ENCODE measurements around the gene ZNF680.
A peak's percentile ranks its signal among the peaks of the same experiment; 100 is the strongest.

The ZNF680 gene

GRCh38 chr7:64562256-64562625 is 630 bp downstream of the ZNF680 start:
- Histone ChIP-seq H3K79me1 (replicated peaks; ENCODE audit: low read length, poor library complexity, severe bottlenecking) (no peaks in the 10 kb centered on the region), H3K23ac (ENCODE audit: low read length in 2 of 2) (no peak overlapping the region), H3K4me3 (ENCODE audit: insufficient read depth in 1 of 2, low read depth in 1 of 2, low read length in 2 of 2) (peak overlapping the region; percentile 42 to 100), H2BK120ac (ENCODE audit: low read depth, low read length) (no peak overlapping the region), H4K91ac (ENCODE audit: low read length) (no peak overlapping the region), H3K36me3 (ENCODE audit: control insufficient read depth in 1 of 2, insufficient read depth in 2 of 2, low read depth in 1 of 2, low read length in 2 of 2) (no peaks in the 10 kb centered on the region), H3K27ac (ENCODE audit: low read length, poor library complexity, severe bottlenecking) (no peak overlapping the region), H3K14ac (ENCODE audit: low read length in 2 of 2) (no peak overlapping the region), H3K18ac (ENCODE audit: low read depth in 1 of 2, low read length in 2 of 2) (no peak overlapping the region), H2BK5ac (ENCODE audit: low read depth, low read length, poor library complexity, severe bottlenecking) (no peak overlapping the region), H2AFZ (ENCODE audit: low read depth, low read length) (no peak overlapping the region), H3K9ac (ENCODE audit: low read length) (peak overlapping the region; percentile 98), H2BK12ac (ENCODE audit: low read length in 2 of 2) (no peak overlapping the region), H2BK15ac (ENCODE audit: low read depth, poor library complexity, severe bottlenecking) (no peak overlapping the region), H3K4ac (ENCODE audit: low read depth in 1 of 2, low read length in 2 of 2) (no peak overlapping the region), H3K9me3 (ENCODE audit: control insufficient read depth, low read length) (no peaks in the 10 kb centered on the region), H3K27me3 (ENCODE audit: control insufficient read depth in 1 of 2, insufficient read depth in 1 of 2, low read length in 2 of 2) (no peaks in the 10 kb centered on the region), H2AK5ac (ENCODE audit: low read length, severe bottlenecking) (no peak overlapping the region), H3K4me1 (ENCODE audit: control insufficient read depth, insufficient read depth, low read depth, low read length) (no peaks in the 10 kb centered on the region), H4K8ac (ENCODE audit: low read length) (no peak overlapping the region), H3K4me2 (ENCODE audit: low read length, poor library complexity, severe bottlenecking) (no peak overlapping the region)
- no peak for DNase-seq
- WGBS, result 95% methylated on average over 3 of the region's 4 CpGs

- WGBS, result 75% methylated on average over 4 of the region's 5 CpGs
- no peak for DNase-seq
These were observed 3.7 kb downstream of the ZNF680 start for GRCh38 chr7:64559206-64559605.

GRCh38 chr7:64558781-64559180 is 4.1 kb downstream of the ZNF680 start:
- WGBS, result 94% methylated on average over 3 of the region's 4 CpGs

More at GRCh38 chr7:64559206-64559605, 3.7 kb downstream of the ZNF680 start:
- no peak overlapping the region for H2BK15ac ChIP-seq (ENCODE audit: low read depth, poor library complexity, severe bottlenecking)
- H3K27ac ChIP-seq (ENCODE audit: low read length, poor library complexity, severe bottlenecking), result no peak overlapping the region
- H3K36me3 ChIP-seq (ENCODE audit: control insufficient read depth in 1 of 2, insufficient read depth in 2 of 2, low read depth in 1 of 2, low read length in 2 of 2), result no peaks in the 10 kb centered on the region
- H3K27me3 ChIP-seq (ENCODE audit: control insufficient read depth in 1 of 2, insufficient read depth in 1 of 2, low read length in 2 of 2), result no peaks in the 10 kb centered on the region
- peaks cover 3% of the 10 kb centered on the region for H3K9me3 ChIP-seq (ENCODE audit: control insufficient read depth, low read length)
- no peak overlapping the region for H3K4ac ChIP-seq (ENCODE audit: low read depth in 1 of 2, low read length in 2 of 2)
- no peak overlapping the region for H2BK120ac ChIP-seq (ENCODE audit: low read depth, low read length)
- H2BK12ac ChIP-seq (ENCODE audit: low read length in 2 of 2), result no peak overlapping the region
- no peak overlapping the region for H4K91ac ChIP-seq (ENCODE audit: low read length)
- peak overlapping the region; percentile 74 for H3K9ac ChIP-seq (ENCODE audit: low read length)
- H2BK5ac ChIP-seq (ENCODE audit: low read depth, low read length, poor library complexity, severe bottlenecking), result no peak overlapping the region
- no peak overlapping the region for H3K18ac ChIP-seq (ENCODE audit: low read depth in 1 of 2, low read length in 2 of 2)
- H2AFZ ChIP-seq (ENCODE audit: low read depth, low read length), result no peak overlapping the region
- H2AK5ac ChIP-seq (ENCODE audit: low read length, severe bottlenecking), result no peak overlapping the region
- no peak overlapping the region for H4K8ac ChIP-seq (ENCODE audit: low read length)
- no peak overlapping the region for H3K4me2 ChIP-seq (ENCODE audit: low read length, poor library complexity, severe bottlenecking)
- peak overlapping the region in 1 of 2 experiments; percentile 53 for H3K4me3 ChIP-seq (ENCODE audit: insufficient read depth in 1 of 2, low read depth in 1 of 2, low read length in 2 of 2)
- H3K14ac ChIP-seq (ENCODE audit: low read length in 2 of 2), result no peak overlapping the region
- no peaks in the 10 kb centered on the region for H3K79me1 ChIP-seq (replicated peaks; ENCODE audit: low read length, poor library complexity, severe bottlenecking)
- H3K23ac ChIP-seq (ENCODE audit: low read length in 2 of 2), result no peak overlapping the region
- no peaks in the 10 kb centered on the region for H3K4me1 ChIP-seq (ENCODE audit: control insufficient read depth, insufficient read depth, low read depth, low read length)

GRCh38 chr7:64558323-64558705 is 4.6 kb downstream of the ZNF680 start:
- H3K9ac ChIP-seq (ENCODE audit: low read length), result peak overlapping the region; percentile 74
- 0% methylated on average over 1 of the region's 1 CpG for WGBS
- no peak overlapping the region for H2BK12ac ChIP-seq (ENCODE audit: low read length in 2 of 2)
- H4K91ac ChIP-seq (ENCODE audit: low read length), result no peak overlapping the region
- no peak for DNase-seq
- H2BK5ac ChIP-seq (ENCODE audit: low read depth, low read length, poor library complexity, severe bottlenecking), result no peak overlapping the region
- no peak overlapping the region for H2AFZ ChIP-seq (ENCODE audit: low read depth, low read length)
- H3K18ac ChIP-seq (ENCODE audit: low read depth in 1 of 2, low read length in 2 of 2), result no peak overlapping the region
- H2AK5ac ChIP-seq (ENCODE audit: low read length, severe bottlenecking), result no peak overlapping the region
- no peak overlapping the region for H3K4me2 ChIP-seq (ENCODE audit: low read length, poor library complexity, severe bottlenecking)
- no peak overlapping the region for H3K14ac ChIP-seq (ENCODE audit: low read length in 2 of 2)
- H3K79me1 ChIP-seq (replicated peaks; ENCODE audit: low read length, poor library complexity, severe bottlenecking), result no peaks in the 10 kb centered on the region
- no peaks in the 10 kb centered on the region for H3K4me1 ChIP-seq (ENCODE audit: control insufficient read depth, insufficient read depth, low read depth, low read length)
- no peak overlapping the region for H3K4me3 ChIP-seq (ENCODE audit: insufficient read depth in 1 of 2, low read depth in 1 of 2, low read length in 2 of 2)
- H4K8ac ChIP-seq (ENCODE audit: low read length), result no peak overlapping the region
- no peaks in the 10 kb centered on the region for H3K36me3 ChIP-seq (ENCODE audit: control insufficient read depth in 1 of 2, insufficient read depth in 2 of 2, low read depth in 1 of 2, low read length in 2 of 2)
- H2BK15ac ChIP-seq (ENCODE audit: low read depth, poor library complexity, severe bottlenecking), result no peak overlapping the region
- H2BK120ac ChIP-seq (ENCODE audit: low read depth, low read length), result no peak overlapping the region
- H3K23ac ChIP-seq (ENCODE audit: low read length in 2 of 2), result no peak overlapping the region
- peaks cover 3% of the 10 kb centered on the region for H3K9me3 ChIP-seq (ENCODE audit: control insufficient read depth, low read length)
- no peak overlapping the region for H3K4ac ChIP-seq (ENCODE audit: low read depth in 1 of 2, low read length in 2 of 2)
- no peaks in the 10 kb centered on the region for H3K27me3 ChIP-seq (ENCODE audit: control insufficient read depth in 1 of 2, insufficient read depth in 1 of 2, low read length in 2 of 2)
- no peak overlapping the region for H3K27ac ChIP-seq (ENCODE audit: low read length, poor library complexity, severe bottlenecking)

More at GRCh38 chr7:64558781-64559180, 4.1 kb downstream of the ZNF680 start:
- Histone ChIP-seq H3K9me3 (ENCODE audit: control insufficient read depth, low read length) (peaks cover 3% of the 10 kb centered on the region), H2AK5ac (ENCODE audit: low read length, severe bottlenecking) (no peak overlapping the region), H3K27ac (ENCODE audit: low read length, poor library complexity, severe bottlenecking) (no peak overlapping the region), H3K4me1 (ENCODE audit: control insufficient read depth, insufficient read depth, low read depth, low read length) (no peaks in the 10 kb centered on the region), H3K79me1 (replicated peaks; ENCODE audit: low read length, poor library complexity, severe bottlenecking) (no peaks in the 10 kb centered on the region), H3K4me2 (ENCODE audit: low read length, poor library complexity, severe bottlenecking) (no peak overlapping the region), H4K8ac (ENCODE audit: low read length) (no peak overlapping the region), H2BK12ac (ENCODE audit: low read length in 2 of 2) (no peak overlapping the region), H2AFZ (ENCODE audit: low read depth, low read length) (no peak overlapping the region), H4K91ac (ENCODE audit: low read length) (no peak overlapping the region), H2BK120ac (ENCODE audit: low read depth, low read length) (no peak overlapping the region), H2BK5ac (ENCODE audit: low read depth, low read length, poor library complexity, severe bottlenecking) (no peak overlapping the region), H3K14ac (ENCODE audit: low read length in 2 of 2) (no peak overlapping the region), H3K9ac (ENCODE audit: low read length) (peak overlapping the region; percentile 74), H3K36me3 (ENCODE audit: control insufficient read depth in 1 of 2, insufficient read depth in 2 of 2, low read depth in 1 of 2, low read length in 2 of 2) (no peaks in the 10 kb centered on the region), H3K4ac (ENCODE audit: low read depth in 1 of 2, low read length in 2 of 2) (no peak overlapping the region), H2BK15ac (ENCODE audit: low read depth, poor library complexity, severe bottlenecking) (no peak overlapping the region), H3K18ac (ENCODE audit: low read depth in 1 of 2, low read length in 2 of 2) (no peak overlapping the region), H3K23ac (ENCODE audit: low read length in 2 of 2) (no peak overlapping the region), H3K4me3 (ENCODE audit: insufficient read depth in 1 of 2, low read depth in 1 of 2, low read length in 2 of 2) (peak overlapping the region in 1 of 2 experiments; percentile 53), H3K27me3 (ENCODE audit: control insufficient read depth in 1 of 2, insufficient read depth in 1 of 2, low read length in 2 of 2) (no peaks in the 10 kb centered on the region)
- DNase-seq, result no peak
